ENCODE data around the gene ADAMTSL5.
A peak's percentile ranks its signal among the peaks of the same experiment; 100 is the strongest.
"Not testable (repeated sequence)": the region's sequence is repeated elsewhere in the genome, so short reads cannot be mapped to it uniquely, and the experiment has no call there.

Gene ADAMTSL5

GRCh38 chr19:1511318-1512317 lies 1.2 kb downstream of the ADAMTSL5 start:
- no peak for DNase-seq

- no peak for DNase-seq
Observed at GRCh38 chr19:1510807-1511206, 2.0 kb downstream of the ADAMTSL5 start.

GRCh38 chr19:1510442-1510806 lies 2.4 kb downstream of the ADAMTSL5 start:
- DNase-seq = no peak

- no peak for DNase-seq
Observed at GRCh38 chr19:1509602-1510441, 3.0 kb downstream of the ADAMTSL5 start.

- no peak for DNase-seq
Observed at GRCh38 chr19:1508507-1508856, 4.3 kb downstream of the ADAMTSL5 start.

- DNase-seq = peak; percentile 90
Observed at GRCh38 chr19:1507763-1508506, 4.9 kb downstream of the ADAMTSL5 start.

- DNase-seq = no peak
Observed at GRCh38 chr19:1507192-1507660, 5.6 kb downstream of the ADAMTSL5 start.

GRCh38 chr19:1505991-1506881 lies 6.6 kb downstream of the ADAMTSL5 start:
- DNase-seq = no peak

GRCh38 chr19:1505012-1505411 lies 7.8 kb downstream of the ADAMTSL5 start:
- DNase-seq = no peak

GRCh38 chr19:1503925-1504773 lies 8.7 kb downstream of the ADAMTSL5 start:
- DNase-seq = no peak

- peak; percentile 73 for DNase-seq
Observed at GRCh38 chr19:1503089-1503924, 9.5 kb downstream of the ADAMTSL5 start.

GRCh38 chr19:1502433-1503088 lies 10.3 kb downstream of the ADAMTSL5 start:
- DNase-seq = no peak

- DNase-seq = no peak
Observed at GRCh38 chr19:1501200-1501595, 11.6 kb downstream of the ADAMTSL5 start.

- not testable (repeated sequence) for DNase-seq
Observed at GRCh38 chr19:1499231-1499630, 13.6 kb downstream of the ADAMTSL5 start.

GRCh38 chr19:1497578-1498235 lies 15.1 kb downstream of the ADAMTSL5 start:
- DNase-seq = no peak

- DNase-seq = no peak
Observed at GRCh38 chr19:1496714-1497577, 15.9 kb downstream of the ADAMTSL5 start.

- no peak for DNase-seq
Observed at GRCh38 chr19:1495799-1496713, 16.8 kb downstream of the ADAMTSL5 start.
